Body of pancreas (tissue), 4 donors: ENCODE measurements around the gene GPR108. TPM values are rescaled to one million over a fixed set of nuclear protein-coding genes. Genes with fewer than 3 reads are reported as not detected.

Experiments
- ATAC-seq: fragments of 150-250 bp; one replicate; pipeline ENCODE4 v1.9.1; 2016
- DNase-seq, 4 donors: peaks; one replicate each; pipeline ENCODE4 v3.0.0-alpha.2; 2019
- H3K27ac ChIP-seq, 4 donors: fragments of 200-600 bp; sonication (generic); 1 replicate in 3 of 4; 2 replicates in 1 of 4; pipeline versions ENCODE4 v1.5.1 to v1.6.1; 2016 to 2019; ENCODE audit warnings: mild to moderate bottlenecking in 1 of 4, mixed read lengths in 1 of 4, moderate library complexity in 1 of 4
- H3K27me3 ChIP-seq, 2 donors: fragments of 200-600 bp; sonication (generic); one replicate each; pipeline ENCODE4 v1.6.0; 2016; ENCODE audit warnings: mild to moderate bottlenecking in 1 of 2
- H3K36me3 ChIP-seq, 2 donors: fragments of 200-600 bp; sonication (generic); replicated peaks in 1 of 2; 2 replicates each; pipeline ENCODE4 v1.5.1; 2016; ENCODE audit warnings: low read depth in 2 of 2; ENCODE audit not compliant: insufficient read depth in 1 of 2
- H3K4me1 ChIP-seq: fragments of 200-600 bp; sonication (generic); one replicate; pipeline ENCODE4 v1.6.0; 2016
- H3K4me3 ChIP-seq, 2 donors: fragments of 200-600 bp; sonication (generic); 1 replicate in 1 of 2; 2 replicates in 1 of 2; pipeline ENCODE4 v1.5.1; 2016 to 2019
- H3K9me3 ChIP-seq, 3 donors: fragments of 200-600 bp; sonication (generic); 1 replicate in 2 of 3; 2 replicates in 1 of 3; pipeline ENCODE4 v1.5.1; 2016
- CTCF ChIP-seq, 7 experiments: fragments of 450-650 bp in 4 of 7; fragments of 200-600 bp in 3 of 7; sonication (generic) in 3 of 7; IDR thresholded peaks; one replicate each; pipeline ENCODE4 v1.5.1; 2016 to 2019; ENCODE audit warnings: antibody characterized with exemption in 7 of 7
- POLR2A ChIP-seq, 3 donors: fragments of 450-650 bp; IDR thresholded peaks; one replicate each; pipeline ENCODE4 v1.6.1; 2016; ENCODE audit warnings: antibody characterized with exemption in 3 of 3, mild to moderate bottlenecking in 2 of 3
- WGBS, 2 donors: methylation state at CpG; one replicate each; pipeline ENCODE4 v1.1.5; 2017; 5-methylcytosine and 5-hydroxymethylcytosine counted together
- intact Hi-C: fragments of 100-400 bp; cut with DNase I; formaldehyde crosslinking; loops from one replicate; pipeline ENCODE4 v1.15.1; 2023
- total RNA-seq, 2 donors: library from RNA; depleted of rRNA; stranded (reverse); fragments of >200 nt; gene quantifications; one replicate each; pipeline ENCODE4 v1.1.0, GENCODE V29; 2016

Gene GPR108
- total RNA-seq, 2 donors from 2014 or later: 68.2 to 75.8 TPM

- ATAC-seq (no peak), DNase-seq (no peak)
- TF ChIP-seq CTCF (IDR thresholded peaks at IDR 0.05) (no peak), POLR2A (IDR thresholded peaks at IDR 0.05) (no peak)
- intact Hi-C loops: no loop called here
- peaks cover 0 to 4% of the 10 kb centered on the region in 2 donors for H3K36me3 ChIP-seq
- H3K4me3 ChIP-seq: no peak overlapping the region
- 73 to 79% methylated on average over 15 to 23 of the region's 23 CpGs for WGBS, 2 donors
- H3K9me3 ChIP-seq: no peaks in the 10 kb centered on the region
- H3K27me3 ChIP-seq: no peaks in the 10 kb centered on the region
- H3K4me1 ChIP-seq: peaks cover 54% of the 10 kb centered on the region
- H3K27ac ChIP-seq: no peak overlapping the region
Observed at GRCh38 chr19:6718111-6718740, 19.2 kb downstream of the GPR108 start.

GRCh38 chr19:6717441-6717971, 19.9 kb downstream of the GPR108 start:
- H3K27ac ChIP-seq: no peak overlapping the region

GRCh38 chr19:6717036-6717435, 20.3 kb downstream of the GPR108 start:
- Histone ChIP-seq H3K36me3 (peaks cover 0 to 4% of the 10 kb centered on the region in 2 donors), H3K27me3 (no peaks in the 10 kb centered on the region), H3K4me3 (no peak overlapping the region), H3K4me1 (peaks cover 42% of the 10 kb centered on the region), H3K27ac (no peak overlapping the region), H3K9me3 (no peaks in the 10 kb centered on the region)
- intact Hi-C loops: no loop called here
- ATAC-seq (no peak), DNase-seq (no peak)
- TF ChIP-seq CTCF (IDR thresholded peaks at IDR 0.05) (no peak), POLR2A (IDR thresholded peaks at IDR 0.05) (no peak)
- 75 to 79% methylated on average over 3 to 10 of the region's 10 CpGs for WGBS, 2 donors

More at GRCh38 chr19:6717441-6717971, 19.9 kb downstream of the GPR108 start:
- no peak for ATAC-seq
- Histone ChIP-seq H3K4me3 (no peak overlapping the region), H3K9me3 (no peaks in the 10 kb centered on the region), H3K4me1 (peaks cover 46% of the 10 kb centered on the region), H3K27me3 (no peaks in the 10 kb centered on the region), H3K36me3 (peaks cover 0 to 4% of the 10 kb centered on the region in 2 donors)
- 52 to 57% methylated on average over 4 of the region's 4 CpGs for WGBS, 2 donors
- DNase-seq: no peak
- TF ChIP-seq POLR2A (IDR thresholded peaks at IDR 0.05) (no peak), CTCF (IDR thresholded peaks at IDR 0.05) (no peak)
- intact Hi-C loops: no loop called here

- 80 to 82% methylated on average over 6 of the region's 6 CpGs for WGBS, 2 donors
Observed at GRCh38 chr19:6716610-6716970, 20.8 kb downstream of the GPR108 start.

More at GRCh38 chr19:6716610-6716970, 20.8 kb downstream of the GPR108 start:
- peaks cover 37% of the 10 kb centered on the region for H3K4me1 ChIP-seq
- TF ChIP-seq POLR2A (IDR thresholded peaks at IDR 0.05) (no peak), CTCF (IDR thresholded peaks at IDR 0.05) (no peak)
- no peaks in the 10 kb centered on the region for H3K27me3 ChIP-seq
- DNase-seq (no peak), ATAC-seq (no peak)
- H3K27ac ChIP-seq: no peak overlapping the region
- H3K9me3 ChIP-seq: no peaks in the 10 kb centered on the region
- intact Hi-C loops: no loop called here
- H3K4me3 ChIP-seq: no peak overlapping the region
- H3K36me3 ChIP-seq: peaks cover 0 to 5% of the 10 kb centered on the region in 2 donors
